Measurements from ENCODE around the gene NCS1.

Gene NCS1

GRCh38 chr9:130177898-130178805 is 5.9 kb downstream of the NCS1 start:
- no peak for DNase-seq

GRCh38 chr9:130179331-130179907 is 7.2 kb downstream of the NCS1 start:
- DNase-seq, result no peak

GRCh38 chr9:130180516-130180915 is 8.3 kb downstream of the NCS1 start:
- DNase-seq, result no peak

GRCh38 chr9:130181678-130182380 is 9.6 kb downstream of the NCS1 start:
- DNase-seq, result no peak

GRCh38 chr9:130182381-130182909 is 10.2 kb downstream of the NCS1 start:
- DNase-seq, result no peak

- no peak for DNase-seq
These were observed 11.0 kb downstream of the NCS1 start for GRCh38 chr9:130183133-130183762.

- no peak for DNase-seq
These were observed 12.8 kb downstream of the NCS1 start for GRCh38 chr9:130185017-130185416.

GRCh38 chr9:130185490-130186031 is 13.4 kb downstream of the NCS1 start:
- DNase-seq, result no peak

GRCh38 chr9:130186051-130186450 is 13.8 kb downstream of the NCS1 start:
- no peak for DNase-seq

- DNase-seq, result no peak
These were observed 14.8 kb downstream of the NCS1 start for GRCh38 chr9:130186839-130187522.

- DNase-seq, result no peak
These were observed 15.3 kb downstream of the NCS1 start for GRCh38 chr9:130187523-130187846.

GRCh38 chr9:130188860-130189481 is 16.8 kb downstream of the NCS1 start:
- DNase-seq, result no peak

- no peak for DNase-seq
These were observed 17.6 kb downstream of the NCS1 start for GRCh38 chr9:130189840-130190239.

GRCh38 chr9:130191068-130191748 is 19.0 kb downstream of the NCS1 start:
- no peak for DNase-seq

- no peak for DNase-seq
These were observed 19.5 kb downstream of the NCS1 start for GRCh38 chr9:130191749-130192120.

- DNase-seq, result no peak
These were observed 20.3 kb downstream of the NCS1 start for GRCh38 chr9:130192382-130192999.

- no peak for DNase-seq
These were observed 20.9 kb downstream of the NCS1 start for GRCh38 chr9:130193103-130193502.

GRCh38 chr9:130193531-130194377 is 21.6 kb downstream of the NCS1 start:
- no peak for DNase-seq

- no peak for DNase-seq
These were observed 22.3 kb downstream of the NCS1 start for GRCh38 chr9:130194378-130194932.
